Activated naive CD4-positive, alpha-beta T cell treated with anti-CD3 and anti-CD28 coated beads, Interleukin-2, amount 50 U/mL, for 72 hours (primary cell): ENCODE results near the gene DHX35. TPM values are rescaled to one million over a fixed set of nuclear protein-coding genes. Genes with fewer than 3 reads are reported as not detected.
"Not testable (repeated sequence)": the region's sequence is repeated elsewhere in the genome, so short reads cannot be mapped to it uniquely, and the experiment has no call there.

Source experiments
- ATAC-seq, 2 donors: fragments of 150-1000 bp; cut with Tn5 transposase; 2 replicates each; pipeline ENCODE4 v1.10.0; 2021; ENCODE audit warnings: mild to moderate bottlenecking in 2 of 2, moderate library complexity in 2 of 2
- DNase-seq, 2 donors: peaks; one replicate each; pipeline ENCODE4 v3.0.0; 2021 to 2022; ENCODE audit warnings: low spot score in 2 of 2
- H3K27ac Mint-ChIP-seq, 2 donors: one replicate each; pipeline ENCODE4 v1.8.0; 2022; ENCODE audit warnings: mild to moderate bottlenecking in 2 of 2, mixed read lengths in 2 of 2
- H3K36me3 Mint-ChIP-seq, 2 donors: one replicate each; pipeline ENCODE4 v1.8.0; 2022; ENCODE audit warnings: mixed read lengths in 2 of 2
- H3K9me3 Mint-ChIP-seq, 2 donors: one replicate each; pipeline ENCODE4 v1.8.0; 2022; ENCODE audit warnings: mixed read lengths in 2 of 2
- total RNA-seq, 2 donors: library from RNA; stranded (reverse); gene quantifications; one replicate each; pipeline ENCODE4 v1.2.3, GENCODE V29; 2022

DHX35 gene
- total RNA-seq, 2 donors from 2014 or later = 11.6 to 12.1 TPM

GRCh38 chr20:38990728-38991127, 28.6 kb downstream of the DHX35 start:
- ATAC-seq (no peak), DNase-seq (no peak)
- Mint-ChIP-seq H3K36me3 (no peaks in the 10 kb centered on the region), H3K27ac (no peak overlapping the region), H3K9me3 (no peaks in the 10 kb centered on the region)

GRCh38 chr20:38991814-38992704, 29.9 kb downstream of the DHX35 start:
- no peak for ATAC-seq
- Mint-ChIP-seq H3K9me3 (no peaks in the 10 kb centered on the region), H3K27ac (no peak overlapping the region), H3K36me3 (peaks cover 0 to 4% of the 10 kb centered on the region in 2 donors)
- DNase-seq = no peak

- Mint-ChIP-seq H3K36me3 (peaks cover 15 to 19% of the 10 kb centered on the region in 2 donors), H3K27ac (no peak overlapping the region), H3K9me3 (no peaks in the 10 kb centered on the region)
- ATAC-seq (no peak), DNase-seq (no peak)
Measured at GRCh38 chr20:38995536-38996044, 33.4 kb downstream of the DHX35 start.

GRCh38 chr20:38996866-38997265, 34.7 kb downstream of the DHX35 start:
- H3K27ac Mint-ChIP-seq, H3K9me3 Mint-ChIP-seq, DNase-seq, ATAC-seq: not testable (repeated sequence)
- peaks cover 15 to 19% of the 10 kb centered on the region in 2 donors for H3K36me3 Mint-ChIP-seq

- DNase-seq (peak in 1 of 2 donors; percentile 69), ATAC-seq (peak; percentile 87 to 94)
- Mint-ChIP-seq H3K36me3 (peaks cover 15 to 19% of the 10 kb centered on the region in 2 donors), H3K27ac (peak overlapping the region in 1 of 2 donors; percentile 15), H3K9me3 (no peaks in the 10 kb centered on the region)
Measured at GRCh38 chr20:38997622-38998021, 35.5 kb downstream of the DHX35 start.

- no peaks in the 10 kb centered on the region for H3K9me3 Mint-ChIP-seq
- ATAC-seq = no peak
Measured at GRCh38 chr20:38999217-38999616, 37.1 kb downstream of the DHX35 start.

GRCh38 chr20:38999965-39000910, 38.1 kb downstream of the DHX35 start:
- Mint-ChIP-seq H3K9me3 (no peaks in the 10 kb centered on the region), H3K36me3 (peaks cover 15 to 28% of the 10 kb centered on the region in 2 donors), H3K27ac (no peak overlapping the region)
- no peak for DNase-seq
- ATAC-seq = no peak

More at GRCh38 chr20:38999217-38999616, 37.1 kb downstream of the DHX35 start:
- peak overlapping the region; percentile 14 to 66 for H3K27ac Mint-ChIP-seq
- H3K36me3 Mint-ChIP-seq = peaks cover 15 to 28% of the 10 kb centered on the region in 2 donors
- no peak for DNase-seq

- ATAC-seq = no peak
- Mint-ChIP-seq H3K9me3 (no peaks in the 10 kb centered on the region), H3K36me3 (peaks cover 10 to 16% of the 10 kb centered on the region in 2 donors), H3K27ac (no peak overlapping the region)
- no peak for DNase-seq
Measured at GRCh38 chr20:39004508-39004907, 42.4 kb downstream of the DHX35 start.

GRCh38 chr20:39009348-39009747, 47.2 kb downstream of the DHX35 start:
- Mint-ChIP-seq H3K27ac (no peak overlapping the region), H3K9me3 (no peaks in the 10 kb centered on the region), H3K36me3 (peaks cover 5 to 6% of the 10 kb centered on the region in 2 donors)
- no peak for DNase-seq
- no peak for ATAC-seq

GRCh38 chr20:39010496-39010895, 48.4 kb downstream of the DHX35 start:
- no peaks in the 10 kb centered on the region for H3K9me3 Mint-ChIP-seq
- peaks cover 15 to 18% of the 10 kb centered on the region in 2 donors for H3K36me3 Mint-ChIP-seq
- H3K27ac Mint-ChIP-seq = no peak overlapping the region
- DNase-seq (no peak), ATAC-seq (no peak)

- ATAC-seq (no peak), DNase-seq (no peak)
- H3K36me3 Mint-ChIP-seq = peaks cover 27 to 50% of the 10 kb centered on the region in 2 donors
- no peak overlapping the region for H3K27ac Mint-ChIP-seq
- H3K9me3 Mint-ChIP-seq = peaks cover 0 to 16% of the 10 kb centered on the region in 2 donors
Measured at GRCh38 chr20:39013662-39014109, 51.5 kb downstream of the DHX35 start.

- Mint-ChIP-seq H3K9me3 (peaks cover 0 to 16% of the 10 kb centered on the region in 2 donors), H3K27ac (peak overlapping the region; percentile 19 to 66), H3K36me3 (peaks cover 37 to 66% of the 10 kb centered on the region in 2 donors)
- ATAC-seq (peak in 1 of 2 donors; percentile 36), DNase-seq (no peak)
Measured at GRCh38 chr20:39016041-39016440, 53.9 kb downstream of the DHX35 start.

- Mint-ChIP-seq H3K27ac (peak overlapping the region in 1 of 2 donors; percentile 66), H3K9me3 (peaks cover 0 to 16% of the 10 kb centered on the region in 2 donors), H3K36me3 (peaks cover 37 to 66% of the 10 kb centered on the region in 2 donors)
- ATAC-seq (peak in 1 of 2 donors; percentile 17), DNase-seq (no peak)
Measured at GRCh38 chr20:39016506-39016905, 54.4 kb downstream of the DHX35 start.

- peaks cover 50 to 76% of the 10 kb centered on the region in 2 donors for H3K36me3 Mint-ChIP-seq
- DNase-seq (no peak), ATAC-seq (no peak)
- H3K27ac Mint-ChIP-seq = no peak overlapping the region
- H3K9me3 Mint-ChIP-seq = peaks cover 0 to 16% of the 10 kb centered on the region in 2 donors
Measured at GRCh38 chr20:39019027-39019426, 56.9 kb downstream of the DHX35 start.

- DNase-seq = peak in 1 of 2 donors; percentile 52
- ATAC-seq = peak; percentile 92 to 97
- peaks cover 42 to 67% of the 10 kb centered on the region in 2 donors for H3K36me3 Mint-ChIP-seq
- peaks cover 0 to 16% of the 10 kb centered on the region in 2 donors for H3K9me3 Mint-ChIP-seq
- peak overlapping the region; percentile 2 to 59 for H3K27ac Mint-ChIP-seq
Measured at GRCh38 chr20:39019805-39020325, 57.7 kb downstream of the DHX35 start.

- Mint-ChIP-seq H3K9me3 (peaks cover 0 to 11% of the 10 kb centered on the region in 2 donors), H3K27ac (no peak overlapping the region), H3K36me3 (peaks cover 32 to 58% of the 10 kb centered on the region in 2 donors)
- ATAC-seq (peak in 1 of 2 donors; percentile 72), DNase-seq (no peak)
Measured at GRCh38 chr20:39021748-39022147, 59.6 kb downstream of the DHX35 start.
